ENCODE results near the gene HCRTR1. TPM values are rescaled to one million over a fixed set of nuclear protein-coding genes. Genes with fewer than 3 reads are reported as not detected.
A peak's percentile ranks its signal among the peaks of the same experiment; 100 is the strongest.
"Not testable (repeated sequence)": the region's sequence is repeated elsewhere in the genome, so short reads cannot be mapped to it uniquely, and the experiment has no call there.

Gene HCRTR1
- total RNA-seq, 4 donors from 2014 or later: 0.40 to 5.6 (median 1.3) TPM

GRCh38 chr1:31584869-31585735 is 32.4 kb upstream of the HCRTR1 start:
- Histone ChIP-seq H3K9me3 (no peaks in the 10 kb centered on the region), H3K36me3 (peaks cover 30 to 32% of the 10 kb centered on the region in 2 donors), H3K4me3 (replicated peaks in 1 of 3) (no peak overlapping the region), H3K4me1 (peaks cover 68 to 85% of the 10 kb centered on the region in 2 donors), H3K27me3 (no peaks in the 10 kb centered on the region), H3K27ac (peak overlapping the region; percentile 82 to 91 (median 90))
- intact Hi-C loops (cut with DNase I): no loop called here
- WGBS, 2 donors: 86 to 93% methylated on average over 5 to 25 of the region's 27 CpGs
- DNase-seq: no peak
- TF ChIP-seq POLR2A (IDR thresholded peaks at IDR 0.05) (no peak), CTCF (IDR thresholded peaks at IDR 0.05) (no peak)

GRCh38 chr1:31585736-31586365 is 31.6 kb upstream of the HCRTR1 start:
- Histone ChIP-seq H3K27ac (peak overlapping the region; percentile 14 to 91 (median 82)), H3K4me3 (replicated peaks in 1 of 3) (no peak overlapping the region), H3K9me3 (no peaks in the 10 kb centered on the region), H3K36me3 (peaks cover 30 to 32% of the 10 kb centered on the region in 2 donors), H3K4me1 (peaks cover 62 to 77% of the 10 kb centered on the region in 2 donors), H3K27me3 (no peaks in the 10 kb centered on the region)
- WGBS, 2 donors: 83 to 86% methylated on average over 10 to 11 of the region's 11 CpGs
- no peak for TF ChIP-seq POLR2A (IDR thresholded peaks at IDR 0.05)
- TF ChIP-seq CTCF (IDR thresholded peaks at IDR 0.05): no peak
- intact Hi-C loops (cut with DNase I): no loop called here
- no peak for DNase-seq

- peak overlapping the region in 2 of 3 donors; percentile 82 to 91 for H3K27ac ChIP-seq
- H3K27me3 ChIP-seq: no peaks in the 10 kb centered on the region
- H3K9me3 ChIP-seq: no peaks in the 10 kb centered on the region
- DNase-seq: no peak
- H3K4me3 ChIP-seq (replicated peaks in 1 of 3): no peak overlapping the region
- H3K36me3 ChIP-seq: peaks cover 30 to 32% of the 10 kb centered on the region in 2 donors
- 84 to 91% methylated on average over 31 to 39 of the region's 47 CpGs for WGBS, 2 donors
- peaks cover 54 to 71% of the 10 kb centered on the region in 2 donors for H3K4me1 ChIP-seq
- intact Hi-C loops (cut with DNase I): no loop called here
- no peak for TF ChIP-seq CTCF (IDR thresholded peaks at IDR 0.05)
- TF ChIP-seq POLR2A (IDR thresholded peaks at IDR 0.05): no peak
These were observed 30.8 kb upstream of the HCRTR1 start for GRCh38 chr1:31586376-31587327.

- 88 to 92% methylated on average over 5 of the region's 5 CpGs for WGBS, 2 donors
- H3K4me1 ChIP-seq: peaks cover 49 to 71% of the 10 kb centered on the region in 2 donors
- DNase-seq; H3K27me3 ChIP-seq; H3K9me3 ChIP-seq; H3K4me3 ChIP-seq (replicated peaks in 1 of 3); intact Hi-C loops (cut with DNase I): not testable (repeated sequence)
- H3K36me3 ChIP-seq: peaks cover 30 to 32% of the 10 kb centered on the region in 2 donors
- peak overlapping the region; percentile 12 to 82 (median 72) for H3K27ac ChIP-seq
These were observed 30.2 kb upstream of the HCRTR1 start for GRCh38 chr1:31587328-31587699.

Data from thyroid gland (tissue), 4 donors.